Measurements from ENCODE around the gene RGPD8.
A peak's percentile ranks its signal among the peaks of the same experiment; 100 is the strongest.
"Not testable (repeated sequence)": the region's sequence is repeated elsewhere in the genome, so short reads cannot be mapped to it uniquely, and the experiment has no call there.

RGPD8 gene

GRCh38 chr2:112433480-112433879, at the start of gene RGPD8:
Gene RGPD8 (minus strand): TSS chr2:112433645. CDS start chr2:112433453, 192 bp downstream.
- peak; percentile 67 to 76 (median 75) for DNase-seq (ENCODE audit: low read depth in 3 of 3)

DNA sequence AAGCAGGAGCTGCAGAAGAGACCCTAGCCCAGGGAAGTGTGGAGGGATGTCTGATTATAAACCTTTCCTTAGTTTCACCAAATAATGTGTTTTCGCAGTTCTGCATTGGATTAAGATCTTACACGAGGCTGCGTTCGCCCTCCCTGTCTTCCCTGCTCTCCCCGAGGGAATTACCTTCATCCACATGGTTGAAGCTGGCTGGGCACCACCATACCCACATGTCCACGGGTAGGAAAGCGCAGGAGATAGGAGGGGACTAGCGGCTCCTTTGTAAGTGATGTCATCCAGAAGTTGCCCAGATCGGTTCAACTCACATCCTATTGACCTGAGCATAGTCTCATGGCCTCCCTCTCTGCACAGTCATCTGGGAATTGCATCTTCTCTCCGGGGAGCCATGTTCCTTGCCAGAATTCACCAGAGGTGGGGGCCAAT, 49.6 kb upstream of the RGPD8 start:
- DNase-seq (ENCODE audit: low read depth in 3 of 3), result no peak

DNA sequence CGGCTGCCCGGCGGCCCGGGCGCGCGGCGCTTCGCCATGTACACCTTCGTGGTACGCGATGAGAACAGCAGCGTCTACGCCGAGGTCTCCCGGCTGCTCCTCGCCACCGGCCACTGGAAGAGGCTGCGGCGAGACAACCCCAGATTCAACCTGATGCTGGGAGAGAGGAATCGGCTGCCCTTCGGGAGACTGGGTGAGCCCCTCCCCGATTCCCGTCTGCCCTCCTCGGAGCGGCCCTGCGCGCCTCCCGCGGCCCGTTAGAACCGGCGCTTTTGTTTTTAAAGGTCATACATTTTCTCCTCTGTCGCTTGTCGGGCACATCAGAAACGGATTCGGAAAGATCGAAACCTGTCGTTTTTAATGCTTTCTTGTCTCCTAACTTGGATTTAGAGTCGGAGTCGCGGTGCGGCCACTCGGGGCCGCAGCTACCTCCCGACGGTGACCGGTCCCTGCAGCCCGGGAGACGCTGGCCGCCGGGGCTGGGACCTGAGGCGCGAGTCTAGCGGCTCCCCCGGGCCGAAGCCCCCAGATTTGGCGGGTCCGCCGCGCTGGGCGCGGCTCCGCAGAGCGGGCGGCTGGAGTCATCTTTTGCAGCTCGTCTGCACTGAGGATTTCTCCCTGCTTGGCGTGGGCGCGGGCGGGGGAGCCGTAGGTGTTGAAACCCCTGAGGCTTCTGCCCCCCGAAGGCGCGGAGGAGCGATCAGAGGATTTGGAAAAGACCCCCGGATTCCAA, 49.0 kb upstream of the RGPD8 start:
- peak in 2 of 3 experiments; percentile 23 to 44 for DNase-seq (ENCODE audit: low read depth in 3 of 3)

DNA sequence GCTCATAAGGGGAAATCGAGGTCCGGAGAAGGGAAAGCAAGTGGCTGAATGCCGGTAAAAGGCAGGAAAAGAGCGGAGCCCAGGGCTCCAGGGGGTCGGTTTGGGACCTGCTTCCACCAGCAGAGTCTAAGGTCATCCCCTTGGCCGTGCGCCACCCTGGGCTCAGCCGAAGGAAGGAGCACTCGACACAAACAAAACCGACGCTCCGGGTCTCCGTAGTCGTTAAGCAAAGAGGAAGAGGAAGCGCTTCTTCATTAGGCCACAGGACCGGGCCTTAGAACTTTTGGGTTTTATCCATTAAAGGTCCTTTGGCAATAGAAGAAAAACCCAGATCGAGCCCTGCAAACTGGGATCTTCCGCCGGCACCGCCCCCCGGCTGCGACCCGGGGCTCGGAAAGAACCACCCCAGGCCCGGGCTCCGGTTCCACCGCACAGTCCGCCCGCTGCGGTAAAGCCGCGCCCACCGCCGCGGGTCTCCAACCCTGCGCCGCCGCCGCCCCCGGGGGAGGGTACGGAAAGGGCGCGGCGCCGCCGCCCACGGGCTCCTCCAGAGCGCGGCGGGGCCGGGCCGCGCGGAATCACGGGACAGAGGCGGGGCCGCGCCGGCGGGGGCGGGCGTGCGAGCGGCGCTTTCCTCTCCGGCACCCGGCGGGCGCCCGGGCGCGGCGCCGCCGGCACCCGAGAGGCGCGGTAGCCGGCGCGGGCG, 48.2 kb upstream of the RGPD8 start, which contains the start of gene TTL:
Gene TTL (plus strand): TSS at position 629 of the 706 bp plus-strand sequence. CDS start 189 bp downstream, outside the sequence.
- peak; percentile 62 to 76 (median 64) for DNase-seq (ENCODE audit: low read depth in 3 of 3)

DNA sequence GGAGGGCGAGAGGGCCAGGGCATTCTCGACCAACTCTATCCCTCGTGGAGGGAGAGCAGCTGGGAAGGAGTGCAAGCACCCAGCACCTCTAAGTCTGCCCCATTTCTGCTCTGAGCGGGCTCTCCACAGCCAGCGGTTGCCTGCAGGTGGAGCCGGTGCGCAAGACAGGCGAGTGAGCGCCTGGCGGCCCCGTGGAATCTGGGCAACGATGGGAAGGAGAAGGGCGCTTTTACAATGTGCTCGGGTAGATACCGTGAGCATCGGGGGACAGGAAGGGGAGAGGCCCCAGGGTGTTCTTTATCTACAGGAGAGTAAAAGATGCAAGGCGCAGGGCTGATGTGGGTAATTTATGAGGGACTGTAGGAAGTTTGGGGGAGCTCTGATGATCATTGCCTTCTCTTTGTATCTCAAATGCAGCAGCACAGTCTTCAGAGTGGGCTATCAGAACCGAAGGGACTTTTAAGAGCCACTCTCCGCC, 47.6 kb upstream of the RGPD8 start:
- DNase-seq (ENCODE audit: low read depth in 3 of 3), result peak; percentile 63 to 69 (median 65)

GRCh38 chr2:112480530-112481049, 47.1 kb upstream of the RGPD8 start:
- peak in 2 of 3 experiments; percentile 3 to 7 for DNase-seq (ENCODE audit: low read depth in 3 of 3)

DNA sequence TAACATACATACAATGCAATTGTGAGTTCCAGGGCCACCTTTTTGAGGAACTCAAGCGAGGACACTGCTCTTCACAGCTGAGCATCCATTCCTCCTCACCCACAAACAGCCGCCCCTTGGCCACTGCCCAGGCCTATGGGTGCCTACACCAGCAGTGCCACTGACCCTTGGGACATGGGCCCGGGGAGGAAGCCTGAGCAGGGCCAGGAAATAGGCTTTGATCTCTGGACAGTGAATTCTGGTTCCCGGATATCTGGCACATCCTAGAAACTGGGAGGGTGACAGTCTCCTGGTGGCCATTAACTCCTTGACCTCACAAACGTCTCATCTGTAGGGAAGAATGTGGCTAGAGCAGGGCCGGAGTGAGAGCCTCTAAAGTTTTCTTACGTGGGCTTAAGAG, 43.0 kb upstream of the RGPD8 start:
- DNase-seq (ENCODE audit: low read depth in 3 of 3), result no peak

GRCh38 chr2:112474844-112475486, 41.5 kb upstream of the RGPD8 start:
- DNase-seq (ENCODE audit: low read depth in 3 of 3), result no peak

DNA sequence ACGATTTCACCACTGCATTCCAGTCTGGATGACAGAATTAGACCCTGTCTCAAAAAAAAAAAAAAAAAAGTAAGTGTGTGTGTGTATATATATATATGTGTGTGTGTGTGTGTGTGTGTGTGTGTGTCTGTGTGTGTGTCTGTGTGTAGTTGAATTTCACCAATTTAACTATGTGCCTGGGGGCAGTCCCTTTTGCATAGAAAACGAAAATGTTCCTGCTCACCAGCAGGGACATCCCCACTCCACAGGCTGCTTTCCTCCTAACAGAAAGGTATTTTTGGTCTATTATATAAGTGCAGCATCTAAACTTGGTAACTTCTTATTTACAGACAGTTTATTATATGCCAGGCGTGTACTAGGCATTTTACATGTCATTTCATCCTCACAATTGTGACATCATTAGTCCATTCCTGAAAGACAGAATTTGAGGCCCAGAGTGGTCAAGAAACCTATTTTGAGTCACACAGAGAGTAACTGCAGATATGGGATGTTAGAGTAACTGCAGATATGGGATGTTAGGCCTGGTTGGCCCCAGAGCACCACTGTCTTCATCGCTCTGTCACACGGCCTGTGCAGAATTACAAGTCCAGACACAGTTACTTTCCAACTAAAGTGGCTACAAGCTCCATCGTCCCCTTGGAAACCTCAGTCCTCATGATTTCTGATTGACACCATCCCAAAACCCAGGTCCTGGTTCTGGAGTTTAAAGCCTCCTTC, 39.3 kb upstream of the RGPD8 start:
- no peak for DNase-seq (ENCODE audit: low read depth in 3 of 3)

GRCh38 chr2:112465382-112465781, 31.9 kb upstream of the RGPD8 start:
- no peak for DNase-seq (ENCODE audit: low read depth in 3 of 3)

DNA sequence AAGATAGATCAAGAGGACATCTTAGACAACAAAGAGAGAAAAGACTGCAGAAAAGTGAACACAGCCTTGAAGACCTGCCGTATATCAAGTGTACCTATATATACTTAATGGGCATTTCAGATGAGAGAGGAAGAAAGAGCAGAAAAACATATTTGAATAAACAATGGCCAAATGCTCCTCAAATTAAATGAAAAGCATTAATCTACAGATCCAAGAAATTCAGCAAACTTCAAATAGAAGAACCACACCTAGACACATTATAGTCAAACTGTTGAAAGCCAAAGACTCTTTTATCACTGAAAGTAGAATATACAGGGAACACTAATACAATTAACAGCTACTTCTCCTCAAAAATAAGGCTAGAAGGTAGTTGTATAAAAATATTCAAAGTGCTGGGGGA, 29.8 kb upstream of the RGPD8 start:
- DNase-seq (ENCODE audit: low read depth in 3 of 3), result no peak

- DNase-seq (ENCODE audit: low read depth in 3 of 3), result no peak
Observed at GRCh38 chr2:112462178-112462577, 28.7 kb upstream of the RGPD8 start.

GRCh38 chr2:112459372-112459771, 25.9 kb upstream of the RGPD8 start:
- DNase-seq (ENCODE audit: low read depth in 3 of 3), result no peak

GRCh38 chr2:112454586-112454985, 21.1 kb upstream of the RGPD8 start:
- no peak for DNase-seq (ENCODE audit: low read depth in 3 of 3)

DNA sequence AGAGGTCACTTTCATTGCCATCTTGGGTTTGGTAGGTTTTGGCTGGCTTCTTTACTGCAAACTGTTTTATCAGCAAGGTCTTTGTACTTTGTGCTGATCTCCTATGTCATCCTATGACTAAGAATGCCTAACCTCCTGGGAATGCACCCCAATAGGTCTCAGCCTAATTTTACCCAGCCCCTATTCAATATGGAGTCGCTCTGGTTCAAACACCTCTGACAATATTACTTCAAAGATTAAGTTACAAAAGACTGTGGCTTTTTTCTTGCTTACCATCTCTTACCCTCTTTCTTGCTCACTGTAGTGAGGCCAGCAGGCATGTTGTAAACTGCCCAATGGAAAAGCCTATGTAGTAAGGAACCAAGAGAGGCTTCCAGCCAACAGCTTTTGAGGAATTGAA, 17.9 kb upstream of the RGPD8 start:
- DNase-seq (ENCODE audit: low read depth in 3 of 3), result no peak

DNA sequence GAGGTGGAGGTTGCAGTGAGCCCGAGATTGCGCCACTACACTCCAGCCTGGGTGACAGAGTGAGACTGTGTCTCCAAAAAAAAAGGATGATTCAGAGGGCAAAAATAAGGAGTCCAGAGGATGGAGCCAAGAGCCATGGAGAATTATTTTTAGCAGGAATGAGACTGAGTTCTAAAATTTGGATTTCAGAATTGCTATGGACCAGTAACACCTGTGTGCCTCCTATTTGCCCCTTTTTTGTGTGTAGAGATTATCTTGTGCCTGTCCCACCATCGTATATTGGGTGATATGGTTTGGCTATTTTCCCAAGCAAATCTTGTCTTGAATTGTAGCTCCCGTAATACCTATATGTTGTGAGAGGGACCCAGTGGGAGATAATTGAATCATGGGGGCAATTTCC, 16.4 kb upstream of the RGPD8 start:
- DNase-seq (ENCODE audit: low read depth in 3 of 3), result no peak

GRCh38 chr2:112444256-112444655, 10.8 kb upstream of the RGPD8 start:
- not testable (repeated sequence) for DNase-seq (ENCODE audit: low read depth in 3 of 3)

GRCh38 chr2:112438603-112439261, 5.3 kb upstream of the RGPD8 start:
- DNase-seq (ENCODE audit: low read depth in 3 of 3), result not testable (repeated sequence)

DNA sequence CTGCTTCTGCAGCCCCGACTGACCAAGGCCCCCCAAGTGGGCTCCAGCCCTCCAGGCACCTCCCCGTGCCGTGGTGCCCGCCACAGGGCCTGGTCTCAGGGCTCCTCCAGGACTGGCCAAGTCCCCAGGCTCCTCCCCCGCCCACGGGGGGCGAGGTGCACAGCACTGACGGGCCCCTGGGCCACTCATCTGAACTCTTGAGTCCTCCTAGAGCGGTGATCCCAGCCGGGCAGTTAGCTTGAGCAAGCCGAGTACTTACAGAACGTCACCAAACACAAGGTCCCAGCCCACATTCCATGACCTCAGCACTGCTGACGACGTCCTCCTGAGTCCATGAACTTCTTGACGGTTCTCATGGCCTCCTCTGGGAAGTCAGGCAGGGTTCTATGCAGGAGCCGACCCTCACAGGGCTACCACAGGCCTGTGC, 4.0 kb upstream of the RGPD8 start:
- DNase-seq (ENCODE audit: low read depth in 3 of 3), result not testable (repeated sequence)

- not testable (repeated sequence) for DNase-seq (ENCODE audit: low read depth in 3 of 3)
Observed at GRCh38 chr2:112436993-112437392, 3.5 kb upstream of the RGPD8 start.
